ENCODE data around the gene BPTF. TPM values are rescaled to one million over a fixed set of nuclear protein-coding genes. Genes with fewer than 3 reads are reported as not detected.

Gene BPTF
- total and polyA plus RNA-seq, 2 of the 13 experiments (the other 11 are each of a cell fraction or from before 2014, with no cell fraction given), result 43.5 to 66.1 TPM

GRCh38 chr17:68029512-68030215 lies 204.4 kb downstream of the BPTF start (continued):
- TF ChIP-seq, protein P1, sequence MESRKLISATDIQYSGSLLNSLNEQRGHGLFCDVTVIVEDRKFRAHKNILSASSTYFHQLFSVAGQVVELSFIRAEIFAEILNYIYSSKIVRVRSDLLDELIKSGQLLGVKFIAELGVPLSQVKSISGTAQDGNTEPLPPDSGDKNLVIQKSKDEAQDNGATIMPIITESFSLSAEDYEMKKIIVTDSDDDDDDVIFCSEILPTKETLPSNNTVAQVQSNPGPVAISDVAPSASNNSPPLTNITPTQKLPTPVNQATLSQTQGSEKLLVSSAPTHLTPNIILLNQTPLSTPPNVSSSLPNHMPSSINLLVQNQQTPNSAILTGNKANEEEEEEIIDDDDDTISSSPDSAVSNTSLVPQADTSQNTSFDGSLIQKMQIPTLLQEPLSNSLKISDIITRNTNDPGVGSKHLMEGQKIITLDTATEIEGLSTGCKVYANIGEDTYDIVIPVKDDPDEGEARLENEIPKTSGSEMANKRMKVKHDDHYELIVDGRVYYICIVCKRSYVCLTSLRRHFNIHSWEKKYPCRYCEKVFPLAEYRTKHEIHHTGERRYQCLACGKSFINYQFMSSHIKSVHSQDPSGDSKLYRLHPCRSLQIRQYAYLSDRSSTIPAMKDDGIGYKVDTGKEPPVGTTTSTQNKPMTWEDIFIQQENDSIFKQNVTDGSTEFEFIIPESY (CRISPR knock-in tag; IDR thresholded peaks at IDR 0.05), result no peak
- TF ChIP-seq ZNF670 (CRISPR knock-in tag; IDR thresholded peaks at IDR 0.05; ENCODE audit: borderline replicate concordance) (no peak), ZNF281 (CRISPR knock-in tag; IDR thresholded peaks at IDR 0.05; ENCODE audit: borderline replicate concordance) (no peak), MZF1 (CRISPR knock-in tag; IDR thresholded peaks at IDR 0.05; ENCODE audit: borderline replicate concordance) (no peak), NR3C1 (CRISPR knock-in tag; IDR thresholded peaks at IDR 0.05) (no peak), KMT2B (CRISPR knock-in tag; IDR thresholded peaks at IDR 0.05) (0 out of 2 replicates have a peak, but pooled peaks have one; percentile 48), CEBPZ (IDR thresholded peaks at IDR 0.05; ENCODE audit: low read length) (no peak), ZNF550 (CRISPR knock-in tag; IDR thresholded peaks at IDR 0.05; ENCODE audit: borderline replicate concordance) (no peak), ZNF660 (CRISPR knock-in tag; IDR thresholded peaks at IDR 0.05; ENCODE audit: borderline replicate concordance, low read depth) (no peak), SRF (IDR thresholded peaks at IDR 0.05; ENCODE audit: low read depth, low read length) (no peak), ZNF350 (CRISPR knock-in tag; IDR thresholded peaks at IDR 0.05; ENCODE audit: borderline replicate concordance, low read depth) (no peak; the same call in 1 of the 2 replicates), HMGA1 (CRISPR knock-in tag; conservative IDR thresholded peaks at IDR 0.05) (no peak), MIER2 (CRISPR knock-in tag; IDR thresholded peaks at IDR 0.05) (peak; percentile 42; the same call in 1 of the 2 replicates), NRL (CRISPR knock-in tag; IDR thresholded peaks at IDR 0.05; ENCODE audit: borderline replicate concordance) (no peak), NKX3-1 (CRISPR knock-in tag; IDR thresholded peaks at IDR 0.05) (peak; percentile 85), SMARCE1 (IDR thresholded peaks at IDR 0.05; ENCODE audit: borderline replicate concordance) (no peak), CHD4 (IDR thresholded peaks at IDR 0.05; ENCODE audit: borderline replicate concordance, low read length) (no peak)
- TF ChIP-seq, protein P2, sequence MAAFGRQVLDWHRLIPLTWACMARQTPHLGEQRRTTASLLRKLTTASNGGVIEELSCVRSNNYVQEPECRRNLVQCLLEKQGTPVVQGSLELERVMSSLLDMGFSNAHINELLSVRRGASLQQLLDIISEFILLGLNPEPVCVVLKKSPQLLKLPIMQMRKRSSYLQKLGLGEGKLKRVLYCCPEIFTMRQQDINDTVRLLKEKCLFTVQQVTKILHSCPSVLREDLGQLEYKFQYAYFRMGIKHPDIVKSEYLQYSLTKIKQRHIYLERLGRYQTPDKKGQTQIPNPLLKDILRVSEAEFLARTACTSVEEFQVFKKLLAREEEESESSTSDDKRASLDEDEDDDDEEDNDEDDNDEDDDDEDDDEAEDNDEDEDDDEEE (CRISPR knock-in tag; IDR thresholded peaks at IDR 0.05), result no peak

Measured in HepG2 (cell line).